GM23338 (cell line): ENCODE results near the gene MRPL24. TPM values are rescaled to one million over a fixed set of nuclear protein-coding genes. Genes with fewer than 3 reads are reported as not detected.

Experiments
- ATAC-seq: fragments of 200-7000 bp; cut with Tn5 transposase; 3 replicates; pipeline ENCODE4 v1.9.1; 2020
- DNase-seq: peaks from one replicate; pipeline ENCODE4 v3.0.0-alpha.2; 2015; ENCODE audit warnings: low spot score
- H2AFZ ChIP-seq: fragments of 200-600 bp; sonication (generic); 2 replicates; pipeline ENCODE4 v1.8.0; 2016; ENCODE audit warnings: antibody characterized with exemption, mild to moderate bottlenecking, moderate library complexity
- H3F3A ChIP-seq: fragments of 200-600 bp; sonication (generic); replicated peaks from 2 replicates; pipeline ENCODE4 v1.8.0; 2017; ENCODE audit warnings: antibody characterized with exemption, mixed run types, low read depth
- H3K27ac ChIP-seq: fragments of 200-600 bp; sonication (generic); 2 replicates; pipeline ENCODE4 v1.6.1; 2016; ENCODE audit warnings: low read depth
- H3K27me3 ChIP-seq: fragments of 200-600 bp; sonication (generic); 2 replicates; pipeline ENCODE4 v1.8.0; 2016; ENCODE audit warnings: mild to moderate bottlenecking, mixed run types, moderate library complexity; ENCODE audit not compliant: insufficient read depth
- H3K36me3 ChIP-seq: fragments of 200-600 bp; sonication (generic); 2 replicates; pipeline ENCODE4 v1.8.0; 2016; ENCODE audit warnings: mild to moderate bottlenecking; ENCODE audit not compliant: insufficient read depth
- H3K4me1 ChIP-seq: fragments of 200-600 bp; sonication (generic); 2 replicates; pipeline ENCODE4 v1.8.0; 2016; ENCODE audit warnings: mild to moderate bottlenecking, moderate library complexity; ENCODE audit not compliant: insufficient read depth
- H3K4me2 ChIP-seq: fragments of 200-600 bp; sonication (generic); 2 replicates; pipeline ENCODE4 v1.7.1; 2017; ENCODE audit warnings: mixed run types
- H3K4me3 ChIP-seq: fragments of 200-600 bp; sonication (generic); 2 replicates; pipeline ENCODE4 v1.6.1; 2016; ENCODE audit warnings: mixed run types
- H3K79me2 ChIP-seq: fragments of 200-600 bp; sonication (generic); replicated peaks from 2 replicates; pipeline ENCODE4 v1.8.0; 2017; ENCODE audit warnings: mild to moderate bottlenecking; ENCODE audit not compliant: insufficient read depth
- H3K9me2 ChIP-seq: fragments of 200-600 bp; sonication (generic); 2 replicates; pipeline ENCODE4 v1.8.0; 2017; ENCODE audit not compliant: insufficient read depth
- H4K20me1 ChIP-seq: fragments of 200-600 bp; sonication (generic); replicated peaks from 2 replicates; pipeline ENCODE4 v1.8.0; 2017; ENCODE audit warnings: mild to moderate bottlenecking; ENCODE audit not compliant: insufficient read depth
- H3K27ac Mint-ChIP-seq: 2 replicates; pipeline ENCODE4 v1.8.0; 2020; ENCODE audit warnings: inconsistent platforms, mild to moderate bottlenecking, moderate library complexity, mixed read lengths
- H3K27me3 Mint-ChIP-seq: 3 replicates; pipeline ENCODE4 v1.8.0; 2022; ENCODE audit warnings: low read depth, mild to moderate bottlenecking, moderate library complexity, mixed read lengths, inconsistent platforms; ENCODE audit not compliant: insufficient read depth, poor library complexity
- H3K36me3 Mint-ChIP-seq: 3 replicates; pipeline ENCODE4 v1.8.0; 2021; ENCODE audit warnings: low read depth, mild to moderate bottlenecking, inconsistent platforms, moderate library complexity, mixed read lengths
- H3K4me1 Mint-ChIP-seq: 3 replicates; pipeline ENCODE4 v1.8.0; 2020; ENCODE audit warnings: mild to moderate bottlenecking, inconsistent platforms, mixed read lengths
- H3K4me3 Mint-ChIP-seq: 3 replicates; pipeline ENCODE4 v1.8.0; 2021; ENCODE audit warnings: moderate library complexity, mild to moderate bottlenecking, inconsistent platforms, mixed read lengths
- H3K9me3 Mint-ChIP-seq: 3 replicates; pipeline ENCODE4 v1.8.0; 2020; ENCODE audit warnings: moderate library complexity, mild to moderate bottlenecking, inconsistent platforms, mixed read lengths
- CREB1 ChIP-seq: fragments of 250-450 bp; sonication (Bioruptor Pico); IDR thresholded peaks from 2 replicates; pipeline ENCODE4 v1.5.0; 2020; ENCODE audit warnings: low read depth, mild to moderate bottlenecking, moderate library complexity
- CTCF ChIP-seq, 2 experiments: fragments of 200-600 bp in 1 of 2; sonication (generic) in 1 of 2; conservative IDR thresholded peaks; 2 replicates each; pipeline versions ENCODE4 v1.5.1 to v1.6.1; 2016 to 2017; ENCODE audit warnings: antibody characterized with exemption in 2 of 2, low read depth in 2 of 2, mild to moderate bottlenecking in 2 of 2, moderate library complexity in 1 of 2
- ETS1 ChIP-seq: IDR thresholded peaks from 2 replicates; pipeline ENCODE4 v1.6.1; 2016; ENCODE audit warnings: antibody characterized with exemption
- EZH2 ChIP-seq: fragments of 200-600 bp; sonication (generic); IDR thresholded peaks from one replicate; pipeline ENCODE4 v1.8.0; 2017; ENCODE audit warnings: antibody characterized with exemption, mild to moderate bottlenecking, low read depth; ENCODE audit not compliant: unreplicated experiment
- EZH2phosphoT487 ChIP-seq: fragments of 200-600 bp; sonication (generic); IDR thresholded peaks from one replicate; pipeline ENCODE4 v1.8.1; 2018; ENCODE audit warnings: antibody characterized with exemption; ENCODE audit not compliant: unreplicated experiment
- JUNB ChIP-seq: IDR thresholded peaks from one replicate; pipeline ENCODE4 v1.6.1; 2016; ENCODE audit warnings: antibody characterized with exemption; ENCODE audit not compliant: unreplicated experiment
- NANOG ChIP-seq: IDR thresholded peaks from 2 replicates; pipeline ENCODE4 v1.6.1; 2016; ENCODE audit warnings: antibody characterized with exemption, borderline replicate concordance
- POLR2AphosphoS5 ChIP-seq: IDR thresholded peaks from 2 replicates; pipeline ENCODE4 v1.6.1; 2016; ENCODE audit warnings: antibody characterized with exemption, low read depth
- REST ChIP-seq: IDR thresholded peaks from one replicate; pipeline ENCODE4 v1.6.1; 2018; ENCODE audit warnings: antibody characterized with exemption; ENCODE audit not compliant: unreplicated experiment
- STAT1 ChIP-seq: IDR thresholded peaks from one replicate; pipeline ENCODE4 v1.6.1; 2016; ENCODE audit warnings: antibody characterized with exemption; ENCODE audit not compliant: unreplicated experiment
- ZNF114 ChIP-seq: fragments of 250-450 bp; sonication (Bioruptor Pico); IDR thresholded peaks from 2 replicates; pipeline ENCODE4 v1.5.0; 2020; ENCODE audit warnings: mild to moderate bottlenecking, moderate library complexity
- ZNF331 ChIP-seq: fragments of 250-450 bp; sonication (Bioruptor Pico); IDR thresholded peaks from 2 replicates; pipeline ENCODE4 v1.5.0; 2020; ENCODE audit warnings: low read depth, mild to moderate bottlenecking, moderate library complexity
- ZNF462 ChIP-seq: fragments of 250-450 bp; sonication (Bioruptor Pico); IDR thresholded peaks from 2 replicates; pipeline ENCODE4 v1.5.0; 2020; ENCODE audit warnings: mild to moderate bottlenecking, moderate library complexity
- polyA plus RNA-seq: library from polyadenylated mRNA; unstranded; fragments of >200 nt; fragmentation: Nextera tagmentation; extraction: Ambion mirVana; gene quantifications from 2 replicates; pipeline ENCODE4 v1.2.1, GENCODE V29; 2016
- total RNA-seq: library from RNA; depleted of rRNA; stranded (reverse); fragments of >200 nt; shearing (Covaris generic); gene quantifications from 2 replicates; pipeline ENCODE4 v1.2.3, GENCODE V29; 2014

Gene MRPL24
- total and polyA plus RNA-seq, 2 experiments from 2014 or later: 18.8 to 45.7 TPM

DNA sequence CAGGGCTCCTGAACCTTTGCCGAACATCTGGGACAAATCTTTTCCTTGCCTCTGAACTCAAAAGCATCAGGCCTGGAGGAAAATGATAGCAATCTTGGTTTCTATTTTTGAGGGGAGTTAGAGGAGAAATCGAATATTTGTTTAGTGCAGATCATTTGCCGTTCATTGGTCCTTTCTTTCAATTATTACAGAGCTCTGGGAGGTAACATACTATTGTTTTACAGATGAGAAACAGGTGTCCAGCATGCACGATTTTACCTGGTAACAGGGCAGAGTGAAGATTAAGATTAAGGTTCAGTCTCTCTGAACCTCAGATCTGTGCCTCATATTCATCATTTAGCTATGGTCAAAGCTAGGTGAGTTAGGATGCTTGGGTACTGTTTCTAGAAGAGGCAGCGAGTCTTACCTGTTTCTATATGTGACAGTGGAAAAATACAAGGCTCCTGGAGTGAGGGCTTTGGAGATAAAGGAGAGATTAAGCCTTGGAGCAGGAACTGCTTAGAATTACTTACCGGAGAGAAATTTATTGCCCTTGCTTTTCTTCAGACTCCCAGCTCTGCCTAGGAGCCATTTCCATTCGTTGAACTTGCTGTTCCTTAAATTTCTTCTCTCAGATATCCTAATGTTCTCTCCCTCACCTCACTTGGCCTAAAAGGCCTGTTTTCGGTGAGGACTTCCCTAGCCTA lies 27.9 kb upstream of the MRPL24 start:
- DNase-seq (no peak), ATAC-seq (no peak)
- Histone ChIP-seq H4K20me1 (peaks cover 52% of the 10 kb centered on the region), H3K27me3 (no peaks in the 10 kb centered on the region), H3K4me3 (peak overlapping the region; percentile 71), H3K36me3 (peaks cover 7% of the 10 kb centered on the region), H2AFZ (no peak overlapping the region), H3K4me1 (peaks cover 32% of the 10 kb centered on the region), H3K27ac (no peak overlapping the region), H3K79me2 (peaks cover 66% of the 10 kb centered on the region), H3K4me2 (peak overlapping the region; percentile 99), H3K9me2 (no peaks in the 10 kb centered on the region), H3F3A (peaks cover 15% of the 10 kb centered on the region)
- peaks cover 37% of the 10 kb centered on the region for H3K4me1 Mint-ChIP-seq
- H3K36me3 Mint-ChIP-seq: peaks cover 40% of the 10 kb centered on the region
- H3K27me3 Mint-ChIP-seq: peaks cover 11% of the 10 kb centered on the region
- no peak overlapping the region; the same call in 1 of the 2 replicates for H3K27ac Mint-ChIP-seq
- H3K9me3 Mint-ChIP-seq: no peaks in the 10 kb centered on the region
- TF ChIP-seq CREB1 (no peak), POLR2AphosphoS5 (no peak), ZNF114 (CRISPR knock-in tag) (no peak), ZNF462 (CRISPR knock-in tag) (no peak), EZH2 (no peak), EZH2phosphoT487 (no peak), NANOG (no peak), CTCF (conservative IDR thresholded peaks at IDR 0.05; ENCODE audit: low read depth in 2 of 2) (no peak), ZNF331 (no peak), STAT1 (no peak), JUNB (no peak), REST (no peak), ETS1 (no peak)
- no peak overlapping the region for H3K4me3 Mint-ChIP-seq
